Activated naive CD4-positive, alpha-beta T cell (primary cell): ENCODE data around the gene CFAP74.

Experiments
- DNase-seq, 4 experiments: peaks; one replicate each; lab custom pipeline; 2025; lab: John Stamatoyannopoulos, UW

Gene CFAP74

GRCh38 chr1:1967879-1968278 lies 35.7 kb downstream of the CFAP74 start:
- no peak for DNase-seq

GRCh38 chr1:1967151-1967550 lies 36.4 kb downstream of the CFAP74 start:
- no peak for DNase-seq

- DNase-seq, result no peak
These were observed 37.4 kb downstream of the CFAP74 start for GRCh38 chr1:1966071-1966740.

- DNase-seq, result no peak
These were observed 38.0 kb downstream of the CFAP74 start for GRCh38 chr1:1965546-1965945.

GRCh38 chr1:1964811-1965210 lies 38.8 kb downstream of the CFAP74 start:
- DNase-seq, result no peak

GRCh38 chr1:1963570-1963969 lies 40.0 kb downstream of the CFAP74 start:
- no peak for DNase-seq

- DNase-seq, result no peak
These were observed 40.8 kb downstream of the CFAP74 start for GRCh38 chr1:1962752-1963151.

GRCh38 chr1:1960480-1961196 lies 42.9 kb downstream of the CFAP74 start:
- DNase-seq, result no peak

- DNase-seq, result peak; percentile 22 to 61 (median 42)
These were observed 43.6 kb downstream of the CFAP74 start for GRCh38 chr1:1959840-1960479.

GRCh38 chr1:1959459-1959839 lies 44.1 kb downstream of the CFAP74 start:
- no peak for DNase-seq

- no peak for DNase-seq
These were observed 45.5 kb downstream of the CFAP74 start for GRCh38 chr1:1958071-1958541.

GRCh38 chr1:1957533-1957961 lies 46.0 kb downstream of the CFAP74 start:
- no peak for DNase-seq

- no peak for DNase-seq
These were observed 46.7 kb downstream of the CFAP74 start for GRCh38 chr1:1956586-1957532.

GRCh38 chr1:1956101-1956500 lies 47.5 kb downstream of the CFAP74 start:
- no peak for DNase-seq

- DNase-seq, result no peak
These were observed 47.9 kb downstream of the CFAP74 start for GRCh38 chr1:1955621-1956094.

GRCh38 chr1:1954831-1955441 lies 48.6 kb downstream of the CFAP74 start:
- DNase-seq, result no peak

GRCh38 chr1:1954015-1954414 lies 49.6 kb downstream of the CFAP74 start:
- no peak for DNase-seq

GRCh38 chr1:1950940-1951339 lies 52.6 kb downstream of the CFAP74 start:
- DNase-seq, result no peak

- DNase-seq, result no peak
These were observed 54.8 kb downstream of the CFAP74 start for GRCh38 chr1:1948783-1949182.

GRCh38 chr1:1947493-1947892 lies 56.1 kb downstream of the CFAP74 start:
- no peak for DNase-seq

GRCh38 chr1:1946540-1946939 lies 57.0 kb downstream of the CFAP74 start:
- DNase-seq, result no peak
